HL-60 (cell line): Measurements from ENCODE around the gene CBR3.

Experiments
- CTCF ChIP-seq: IDR thresholded peaks from one replicate; pipeline ENCODE4 v1.5.1; 2011; ENCODE audit warnings: low read length, control low read depth, inconsistent platforms; ENCODE audit not compliant: insufficient read depth
- GABPA ChIP-seq: IDR thresholded peaks from 2 replicates; pipeline ENCODE4 v1.6.1; 2012; ENCODE audit warnings: low read depth

- TF ChIP-seq CTCF: no peak
- TF ChIP-seq GABPA: no peak
Measured at GRCh38 chr21:36115138-36115730, 19.6 kb upstream of the CBR3 start.
